ENCODE measurements around the gene VWC2.
"Not testable (repeated sequence)": the region's sequence is repeated elsewhere in the genome, so short reads cannot be mapped to it uniquely, and the experiment has no call there.

The VWC2 gene

DNA sequence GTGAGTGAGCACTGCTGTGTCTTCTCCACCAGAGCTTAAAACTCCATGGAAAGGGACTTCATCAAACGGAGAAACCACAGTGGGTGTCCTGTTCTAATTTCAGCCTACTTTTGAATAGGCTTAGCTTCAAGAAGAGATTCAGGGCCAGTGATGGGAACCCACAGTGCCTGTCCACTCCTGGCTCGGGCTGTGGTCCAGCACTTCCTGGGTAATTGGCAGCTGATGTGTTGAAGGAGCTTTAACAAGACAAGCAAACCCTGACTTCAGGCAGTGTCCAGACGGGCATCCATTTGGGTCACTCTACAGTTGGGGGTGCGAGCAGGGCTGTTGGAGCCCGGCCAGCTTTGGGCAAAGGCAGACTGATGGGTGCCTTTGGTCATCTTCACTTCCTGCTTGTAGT lies 14.5 kb downstream of the VWC2 start:
- DNase-seq = no peak

DNA sequence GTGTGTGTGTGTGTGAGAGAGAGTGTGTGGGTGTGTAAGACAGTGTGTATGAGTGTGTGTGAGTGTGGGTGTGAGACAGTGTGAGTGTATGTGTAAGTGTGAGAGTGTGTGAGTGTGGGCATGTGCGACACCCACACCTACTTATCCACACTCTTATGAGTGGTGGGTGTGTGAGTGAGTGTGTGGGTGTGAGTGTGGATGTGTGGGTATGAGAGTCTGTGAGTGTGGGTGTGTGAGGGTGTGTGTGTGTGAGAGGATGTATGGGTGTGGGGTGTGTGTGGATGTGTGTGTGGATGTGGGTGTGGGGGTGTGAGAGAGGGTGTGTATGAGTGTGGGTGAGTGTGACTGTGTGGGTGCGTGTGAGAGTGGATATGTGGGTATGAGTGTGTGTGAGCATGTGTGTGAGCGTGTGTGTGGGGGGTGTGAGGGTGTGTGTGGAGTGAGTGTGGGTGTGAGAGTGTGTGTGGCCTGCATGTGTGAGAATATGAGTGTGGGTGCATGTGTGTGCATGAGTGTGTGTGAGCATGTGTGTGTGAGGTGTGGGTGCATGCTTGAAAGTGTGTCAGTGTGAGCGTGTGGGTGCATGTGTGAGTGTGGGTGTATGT lies 15.1 kb downstream of the VWC2 start:
- no peak for DNase-seq

DNA sequence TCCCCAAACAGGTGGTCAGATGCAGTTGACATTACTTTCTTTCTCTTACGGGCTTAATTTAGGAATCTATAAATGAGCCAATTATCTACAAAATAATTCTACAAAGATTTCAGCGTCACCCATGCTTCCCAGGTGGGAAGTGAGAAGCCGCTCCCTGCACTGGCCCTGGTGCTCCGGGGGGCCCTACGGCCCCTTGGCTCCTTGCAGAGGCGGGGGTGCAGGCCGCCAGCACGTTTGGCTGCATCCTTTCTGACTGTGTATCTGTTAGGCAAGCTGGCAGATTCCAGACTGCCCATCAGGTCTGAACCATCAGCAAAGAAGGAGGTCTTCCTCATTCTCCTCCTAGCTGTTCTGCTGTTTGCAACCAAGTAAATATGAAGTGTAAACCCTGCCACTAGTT lies 16.3 kb downstream of the VWC2 start:
- no peak for DNase-seq

DNA sequence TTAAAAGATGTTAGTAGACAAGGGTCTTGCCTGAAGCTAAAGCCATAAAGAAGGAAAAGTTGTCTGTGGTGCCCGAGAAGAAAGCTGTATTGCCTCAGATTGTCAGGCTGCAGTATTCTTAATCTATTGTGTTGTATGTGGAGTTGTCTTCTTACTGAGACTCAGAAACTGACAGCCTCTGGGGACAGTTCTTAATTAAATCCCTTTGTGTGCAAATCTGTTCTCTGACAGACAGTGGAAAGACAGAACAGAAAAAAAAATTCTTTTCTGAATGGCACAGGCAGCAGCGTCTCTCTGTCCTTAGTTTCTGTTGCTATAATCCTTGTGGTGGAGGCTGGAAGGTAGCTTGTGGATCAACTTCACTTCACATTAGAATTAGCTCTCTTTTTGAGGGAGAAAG lies 16.8 kb downstream of the VWC2 start:
- DNase-seq = no peak

DNA sequence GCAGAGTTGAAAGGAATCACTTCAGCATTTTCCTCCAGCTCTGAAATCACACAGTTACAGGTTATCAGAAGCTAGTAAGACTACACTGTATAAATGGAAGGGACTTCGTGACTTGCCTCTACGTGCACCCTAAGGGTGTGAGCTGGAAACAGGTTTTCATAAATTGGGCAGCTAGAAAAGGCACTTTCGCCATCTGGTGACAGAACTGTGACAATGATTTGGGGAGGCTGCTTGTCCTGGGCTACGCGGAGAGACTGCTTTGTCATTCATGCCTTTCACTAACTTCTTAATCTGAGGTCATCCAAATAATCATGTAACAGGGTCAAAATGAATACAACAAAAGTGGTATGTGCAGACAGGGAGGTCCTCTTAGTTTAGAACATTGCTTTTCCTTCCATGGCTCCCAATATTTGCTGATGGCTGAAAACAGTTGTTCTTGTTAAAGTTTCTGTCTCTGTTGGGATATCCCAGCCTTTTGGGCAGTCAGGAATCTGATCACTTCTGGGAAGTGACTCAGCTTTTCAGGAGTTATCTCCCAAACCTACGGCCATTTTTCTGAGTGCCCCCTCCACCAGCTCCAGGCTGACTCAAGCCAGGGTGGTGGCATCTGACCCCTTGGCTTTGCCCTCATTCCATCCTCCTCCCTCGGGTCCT lies 17.8 kb downstream of the VWC2 start:
- DNase-seq = peak; percentile 39

DNA sequence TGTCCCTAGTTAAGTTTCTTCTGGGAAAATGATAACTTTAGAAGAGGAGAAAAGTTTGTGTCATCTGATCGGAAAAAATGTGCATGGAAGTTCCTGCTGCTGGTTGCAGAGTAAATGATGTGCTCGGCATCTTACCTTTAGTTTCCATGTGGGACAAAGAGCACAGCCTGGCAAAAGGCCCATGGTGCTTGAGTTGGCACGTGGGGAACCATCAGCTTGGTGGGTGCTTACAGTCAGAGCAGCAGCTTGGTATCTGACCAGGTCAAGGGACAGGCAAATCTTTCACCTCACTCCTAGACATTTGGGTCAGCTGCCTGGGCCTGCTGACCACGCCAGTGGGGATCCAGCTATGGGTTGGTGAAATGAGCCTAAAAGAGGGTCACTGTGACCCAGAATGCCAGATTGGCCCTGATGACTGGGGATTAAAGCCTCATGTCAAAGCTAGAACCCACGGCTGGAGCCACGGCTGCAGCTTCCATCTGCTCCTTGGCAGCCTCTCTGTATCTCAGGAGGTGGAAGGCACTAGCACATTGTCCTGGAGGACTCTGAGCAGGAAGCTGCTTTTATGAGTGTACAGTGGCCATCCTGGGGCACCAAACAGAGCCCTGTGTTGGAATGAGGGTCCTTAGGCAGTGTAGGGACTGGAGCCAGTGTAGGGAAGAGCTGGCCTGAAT lies 24.7 kb downstream of the VWC2 start:
- no peak for DNase-seq

DNA sequence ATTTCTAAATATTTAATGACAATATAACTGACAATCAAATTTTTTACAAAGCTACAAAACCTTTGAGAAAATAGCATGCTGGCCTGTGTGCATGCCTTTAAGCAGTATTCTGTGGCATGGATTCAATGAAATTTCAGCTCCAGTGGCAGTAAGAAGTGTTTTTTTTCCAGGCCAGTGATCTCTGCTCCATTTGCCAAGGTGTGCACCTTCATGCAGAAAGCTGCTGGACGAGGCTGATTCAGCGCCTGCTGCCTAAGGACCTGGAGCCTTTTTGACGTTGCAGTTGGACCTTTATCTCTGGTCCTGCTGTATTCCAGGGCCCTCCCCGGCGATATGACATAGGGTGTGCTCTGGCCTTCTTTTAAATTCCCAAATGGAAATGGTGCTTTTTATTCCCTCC lies 26.6 kb downstream of the VWC2 start:
- no peak for DNase-seq

DNA sequence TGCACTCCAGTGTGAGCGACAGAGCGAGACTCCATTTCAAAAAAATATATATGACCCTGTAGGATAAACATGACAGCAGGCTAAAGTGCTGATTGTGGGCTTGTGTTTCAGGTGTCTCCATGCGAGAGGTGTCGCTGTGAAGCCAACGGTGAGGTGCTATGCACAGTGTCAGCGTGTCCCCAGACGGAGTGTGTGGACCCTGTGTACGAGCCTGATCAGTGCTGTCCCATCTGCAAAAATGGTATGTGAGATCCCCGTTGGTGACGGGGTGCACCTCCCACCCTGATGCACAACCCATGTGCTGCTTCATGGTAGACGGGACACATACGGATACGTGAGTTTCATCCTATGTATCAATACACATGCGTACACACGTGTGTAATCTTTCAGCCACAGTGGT lies 29.2 kb downstream of the VWC2 start:
- DNase-seq = no peak

DNA sequence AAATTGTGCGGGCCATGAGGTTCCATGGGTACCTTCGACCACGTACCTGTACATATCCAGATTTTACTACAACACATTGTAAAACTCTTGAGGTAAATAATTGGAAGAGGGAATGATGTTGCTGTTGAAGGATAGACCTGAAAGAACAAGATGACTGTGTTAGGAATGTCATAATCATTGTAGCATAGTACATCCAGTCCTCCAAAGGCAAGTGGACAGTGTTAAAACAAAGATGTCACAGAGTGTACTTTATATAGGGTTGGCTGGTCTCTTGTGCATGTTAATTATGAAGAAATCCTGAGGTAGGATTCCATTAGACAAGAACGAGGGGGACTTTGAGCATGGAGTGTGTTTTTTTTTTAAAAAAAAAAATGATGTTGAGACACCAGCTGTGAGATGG lies 30.4 kb downstream of the VWC2 start:
- no peak for DNase-seq

DNA sequence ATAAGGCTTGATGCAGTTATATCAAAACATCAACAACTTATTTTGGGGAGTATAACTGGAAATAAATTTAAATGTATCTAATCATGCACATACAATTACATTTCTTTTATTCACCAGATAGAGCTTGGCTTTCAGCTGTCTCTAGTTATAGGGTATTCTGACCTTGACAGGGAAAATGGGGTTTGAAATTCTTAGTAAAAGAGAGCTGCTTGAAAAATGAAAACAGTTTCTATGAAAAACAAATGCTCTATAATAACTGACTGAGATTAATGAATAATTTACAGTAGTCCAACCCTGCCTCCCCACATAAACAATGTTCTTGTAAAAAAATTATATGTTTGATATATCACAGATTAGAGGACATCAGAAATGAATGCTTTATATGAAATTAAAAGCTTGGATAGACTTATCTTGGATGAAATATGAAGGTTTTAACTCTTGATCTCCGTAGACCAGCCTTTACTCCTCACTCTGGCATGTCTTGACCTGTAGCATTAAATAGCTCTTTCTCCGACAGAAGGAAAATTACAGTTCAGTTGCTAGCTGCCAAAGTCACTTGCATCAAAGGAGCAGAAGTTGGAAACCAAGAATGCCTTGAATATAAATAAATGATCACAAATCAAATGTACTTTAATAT lies 32.1 kb downstream of the VWC2 start:
- no peak for DNase-seq

DNA sequence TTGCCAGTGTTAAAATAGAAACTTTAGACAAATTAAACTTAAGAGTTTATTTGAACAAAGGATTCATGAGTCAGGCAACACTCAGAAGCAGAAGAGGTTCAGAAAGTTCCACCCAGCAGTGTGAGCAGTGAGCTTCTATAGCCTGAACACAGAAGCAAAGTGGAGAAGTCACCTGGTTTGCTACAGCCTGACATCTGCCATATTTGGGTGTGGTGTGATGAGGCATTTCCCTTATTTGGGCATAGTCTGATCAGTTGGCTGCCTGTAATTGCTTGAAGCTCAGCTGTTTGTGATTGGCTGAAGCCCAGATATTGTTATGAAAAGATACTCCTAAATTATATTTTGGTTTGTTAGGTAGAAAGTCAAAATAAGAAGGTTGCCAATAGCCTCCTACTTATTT lies 39.1 kb downstream of the VWC2 start:
- no peak for DNase-seq

DNA sequence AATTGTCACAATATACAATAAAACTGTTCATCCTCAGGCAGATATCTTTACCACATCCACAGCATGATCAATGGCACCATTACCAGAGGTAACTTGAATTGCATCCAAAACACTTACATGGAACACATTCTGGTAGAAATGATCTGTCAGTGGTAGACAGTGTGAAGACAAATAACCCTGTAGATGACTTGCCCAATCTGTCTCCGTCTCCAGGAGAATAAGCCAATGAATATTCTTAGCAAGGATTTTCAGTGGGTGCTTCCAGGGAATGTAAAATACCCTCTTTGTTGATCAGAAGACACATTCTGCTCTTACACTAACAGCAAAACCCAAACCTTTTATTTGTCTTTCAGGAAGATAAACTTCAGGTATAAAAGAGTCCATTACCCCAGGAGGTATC lies 43.8 kb downstream of the VWC2 start:
- DNase-seq = no peak

DNA sequence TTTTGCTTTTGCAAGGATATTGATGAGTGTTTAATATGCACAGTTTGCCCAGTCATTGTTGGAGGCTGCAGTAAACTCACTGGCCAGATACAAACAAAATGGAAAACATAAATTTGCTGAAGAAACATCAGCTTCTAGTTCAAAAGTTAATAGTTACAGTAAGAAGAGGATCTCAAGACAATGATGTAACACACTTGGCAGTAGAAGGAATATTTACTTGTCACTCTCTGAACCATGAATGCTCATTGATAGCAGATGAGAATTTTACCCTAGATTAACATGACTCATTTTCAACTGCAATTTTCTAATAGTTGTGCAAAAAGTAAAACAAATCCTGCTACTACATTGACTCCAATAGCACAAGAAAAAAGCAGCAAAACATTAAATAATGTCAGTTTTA lies 47.7 kb downstream of the VWC2 start:
- no peak for DNase-seq

DNA sequence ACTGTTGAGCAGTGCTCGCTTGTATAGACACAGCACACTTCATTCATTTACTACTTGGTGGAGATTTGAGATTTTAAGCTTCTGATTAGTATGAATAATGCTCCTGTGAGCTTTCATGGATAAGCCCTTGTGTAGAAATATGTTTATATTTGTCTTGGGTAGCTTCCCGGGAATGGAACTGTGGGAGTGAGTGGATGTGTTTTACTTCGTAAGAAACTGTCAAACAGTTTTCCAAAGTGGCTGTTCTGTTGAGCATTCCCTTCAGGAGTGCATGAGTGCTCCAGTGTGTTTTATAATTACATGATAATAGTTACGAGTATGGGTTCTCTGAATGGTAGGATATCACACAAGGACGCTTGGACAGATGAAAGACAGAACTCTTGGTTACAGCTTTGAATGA lies 49.4 kb downstream of the VWC2 start:
- no peak for DNase-seq

DNA sequence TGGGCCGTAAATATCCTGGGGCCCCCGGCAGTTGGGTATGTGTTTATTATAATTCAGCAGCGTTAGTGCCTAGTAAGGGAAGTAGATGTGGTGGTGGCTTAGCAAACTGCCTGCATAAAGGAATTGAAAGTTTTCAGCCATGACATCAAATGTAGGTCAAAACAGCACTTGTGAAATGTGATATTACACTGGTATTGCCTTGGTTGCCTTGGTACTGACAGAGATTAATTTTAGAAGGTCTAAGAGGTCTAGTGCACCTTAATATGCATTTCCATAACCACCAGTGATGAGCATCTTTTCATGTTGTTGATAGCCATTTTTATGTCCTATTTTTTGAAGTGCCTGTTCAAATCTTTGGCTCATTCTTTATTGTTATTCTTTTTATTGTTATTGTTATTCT lies 50.1 kb downstream of the VWC2 start:
- no peak for DNase-seq

DNA sequence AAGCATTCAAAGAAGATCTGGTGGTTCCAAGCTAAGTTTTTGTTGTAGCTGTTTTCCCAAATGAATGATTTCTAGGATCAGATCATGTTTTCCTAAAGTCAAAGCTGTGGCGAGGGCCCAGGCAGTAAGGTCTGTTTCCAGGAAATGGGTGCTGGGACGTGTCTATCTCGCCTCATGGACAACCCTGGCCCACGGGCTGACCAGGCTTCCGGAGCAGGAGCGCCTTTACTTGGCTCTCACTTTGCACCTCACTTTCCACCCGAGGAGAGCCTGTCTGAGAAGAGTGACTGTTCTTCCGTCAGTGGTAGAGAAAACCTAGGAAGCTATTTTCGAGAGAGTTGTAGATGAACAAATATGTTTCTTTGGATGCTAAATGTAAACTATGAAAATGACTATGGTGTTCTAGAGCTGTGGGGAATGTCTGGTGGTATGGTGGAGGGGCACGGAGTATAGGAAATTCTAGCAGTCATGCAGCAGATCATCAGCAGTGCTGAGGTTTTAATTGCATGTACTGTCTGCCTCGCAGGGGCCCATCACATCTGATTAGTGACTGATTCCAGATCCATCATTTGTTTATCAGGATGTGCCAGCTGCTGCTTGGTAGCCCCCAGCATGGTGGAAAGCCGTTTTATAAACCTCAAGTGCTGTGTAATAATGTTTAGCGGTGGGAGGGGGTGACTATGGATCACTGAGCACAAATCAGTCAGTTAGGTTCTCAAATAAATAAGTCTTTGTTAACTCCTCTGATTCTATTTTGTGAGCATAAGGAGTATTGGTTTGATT lies 66.6 kb downstream of the VWC2 start:
- DNase-seq = no peak

DNA sequence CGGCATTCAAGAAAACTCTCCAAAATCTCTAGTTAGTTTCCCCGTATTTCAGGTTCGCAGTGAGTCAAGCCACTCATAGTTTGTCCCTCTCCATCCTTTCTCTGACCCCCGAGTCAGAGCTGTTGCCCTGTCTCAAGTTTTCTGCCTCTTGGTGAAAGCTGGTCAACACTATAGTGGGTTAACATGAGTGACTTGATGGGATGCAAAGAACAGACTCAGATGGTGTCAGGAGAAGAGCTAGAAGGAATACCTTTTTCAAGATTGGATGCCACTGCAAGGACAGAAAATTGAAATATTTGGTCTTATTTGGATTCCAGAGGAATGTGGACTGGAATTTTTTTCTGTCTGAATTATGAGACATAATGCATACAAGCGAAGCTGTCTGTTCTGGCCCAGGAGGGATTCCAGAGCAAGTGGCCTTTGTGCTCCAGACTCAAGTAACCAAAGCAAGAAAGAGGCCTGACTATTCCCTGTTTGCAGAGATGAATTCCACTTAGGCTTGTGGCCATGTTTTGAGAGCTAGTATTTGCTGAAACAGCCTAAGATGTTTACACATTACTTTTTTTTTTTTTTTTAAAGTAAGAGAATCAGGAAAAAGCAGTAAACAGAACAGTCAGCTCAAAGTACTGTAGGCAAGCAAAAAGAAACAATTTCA lies 67.4 kb downstream of the VWC2 start:
- no peak for DNase-seq

DNA sequence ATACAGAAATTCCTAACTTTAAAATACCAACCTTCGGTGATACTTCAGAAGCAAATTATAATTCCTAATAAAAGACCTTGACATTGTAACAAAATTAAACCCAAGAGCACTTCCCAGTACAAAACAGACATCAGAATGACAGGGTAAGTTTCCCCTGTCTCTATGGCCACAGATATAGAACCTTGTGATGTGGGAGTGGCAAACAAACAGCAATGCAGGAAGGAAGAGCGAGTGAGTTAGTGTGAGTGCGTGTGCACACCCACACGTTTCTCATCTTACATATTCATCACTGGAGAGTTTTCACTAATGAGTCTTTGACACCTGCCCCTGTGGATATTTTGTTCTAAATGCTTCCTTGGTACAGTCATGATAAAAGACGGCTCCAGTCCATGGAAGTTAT lies 72.2 kb downstream of the VWC2 start:
- DNase-seq = no peak

DNA sequence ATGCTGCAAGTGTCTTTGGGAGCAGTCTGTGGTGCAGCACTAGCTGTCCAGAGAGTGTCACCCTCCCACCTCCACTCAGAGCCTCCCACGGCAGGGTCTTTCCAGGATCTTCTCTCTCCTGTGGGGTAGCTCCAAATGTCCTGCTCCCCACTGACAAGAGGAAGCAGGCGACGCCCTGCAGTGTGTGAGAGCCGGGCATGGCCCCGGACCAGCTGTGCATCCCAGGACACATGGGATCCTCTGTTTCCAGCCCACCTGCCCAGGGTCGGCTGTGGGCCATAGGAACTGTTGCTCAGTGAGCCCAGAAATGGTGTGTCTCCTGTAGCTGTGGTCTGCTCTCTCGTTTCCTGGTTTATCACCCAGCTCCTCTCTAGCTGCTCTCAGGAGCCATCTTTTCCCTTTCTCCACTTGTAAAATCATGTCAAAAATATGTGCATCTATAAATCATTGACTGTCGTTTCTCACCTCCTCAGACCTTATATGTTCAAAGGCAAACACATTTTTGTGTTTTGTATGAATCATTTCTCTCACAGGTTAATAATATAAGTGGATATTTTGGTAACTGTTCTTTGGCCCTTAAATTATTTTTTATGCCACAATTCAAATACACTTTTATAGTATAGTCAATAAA lies 74.9 kb downstream of the VWC2 start:
- DNase-seq = no peak

DNA sequence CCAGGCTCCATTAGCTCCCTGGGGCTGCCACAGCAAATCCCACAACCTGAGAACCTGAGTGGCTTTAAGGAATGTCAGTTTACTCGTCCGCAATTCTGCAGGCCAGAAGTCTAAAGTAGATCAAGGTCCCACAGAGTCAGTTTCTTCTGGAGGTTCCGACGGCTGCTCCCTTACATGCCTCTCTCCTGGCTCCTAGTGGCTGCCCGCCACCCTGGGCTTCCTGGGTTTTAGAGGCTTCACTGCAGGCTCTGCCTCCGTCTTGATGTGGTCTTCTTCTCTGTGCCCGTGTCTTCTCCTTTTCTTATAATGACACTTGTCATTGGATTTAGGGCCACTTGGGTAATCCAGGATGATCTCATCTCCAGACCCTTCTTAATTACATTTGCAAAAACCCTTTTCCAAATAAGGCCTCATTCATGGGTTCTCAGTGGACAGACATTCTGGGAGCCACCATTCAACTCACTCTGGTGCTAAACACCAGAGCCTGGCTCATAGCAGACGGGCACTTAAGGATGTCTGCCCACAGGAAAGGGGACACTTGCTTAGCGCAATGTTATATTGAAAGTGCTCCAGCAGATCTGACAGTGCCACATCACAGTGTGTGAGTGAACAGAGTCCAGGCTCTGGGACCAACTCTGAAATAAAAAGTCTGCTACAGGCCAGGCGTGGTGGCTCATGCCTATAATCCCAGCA lies 77.6 kb downstream of the VWC2 start:
- no peak for DNase-seq

DNA sequence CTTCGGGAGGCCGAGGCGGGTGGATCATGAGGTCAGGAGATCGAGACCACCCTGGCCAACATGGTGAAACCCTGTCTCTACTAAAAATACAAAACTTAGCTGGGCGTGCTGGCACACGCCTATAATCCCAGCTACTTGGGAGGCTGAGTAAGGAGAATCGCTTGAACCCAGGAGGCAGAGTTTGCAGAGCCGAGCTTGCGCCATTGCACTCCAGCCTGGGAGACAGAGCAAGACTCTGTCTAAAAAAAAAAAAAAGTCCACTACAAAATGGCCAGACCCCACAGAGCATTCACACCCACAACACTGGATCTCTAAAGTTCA lies 78.1 kb downstream of the VWC2 start:
- DNase-seq = not testable (repeated sequence)
